CD4-positive, alpha-beta T cell treated with Interleukin-6 at 100 ng/mL for 8 hours (primary cell): ENCODE data around the gene HBE1.

ENCODE experiments used
- DNase-seq: peaks from one replicate; pipeline ENCODE4 v3.0.0-alpha.2; 2020; ENCODE audit warnings: mixed read lengths, low spot score

Gene HBE1

DNA sequence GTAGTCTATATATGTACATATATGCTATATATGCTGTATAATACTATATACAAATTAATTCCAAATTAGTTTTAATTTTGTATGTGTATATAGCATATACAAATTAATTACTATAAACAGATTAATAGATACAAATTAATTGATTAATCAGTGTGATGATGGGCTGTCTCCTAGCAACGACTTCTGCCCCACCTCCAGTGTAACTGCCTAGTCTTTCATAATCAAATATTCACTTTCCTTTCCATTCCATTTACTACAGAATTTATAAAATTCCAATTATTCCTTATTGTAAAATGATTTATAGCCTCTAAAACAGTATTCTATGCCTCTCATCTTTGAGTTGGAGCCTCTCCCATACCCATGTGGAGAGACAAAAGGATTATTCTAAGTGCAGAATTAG, 36.4 kb downstream of the HBE1 start:
- no peak for DNase-seq

GRCh38 chr11:5232821-5233220, 36.9 kb downstream of the HBE1 start:
- no peak for DNase-seq

GRCh38 chr11:5232176-5232575, 37.6 kb downstream of the HBE1 start:
- no peak for DNase-seq

DNA sequence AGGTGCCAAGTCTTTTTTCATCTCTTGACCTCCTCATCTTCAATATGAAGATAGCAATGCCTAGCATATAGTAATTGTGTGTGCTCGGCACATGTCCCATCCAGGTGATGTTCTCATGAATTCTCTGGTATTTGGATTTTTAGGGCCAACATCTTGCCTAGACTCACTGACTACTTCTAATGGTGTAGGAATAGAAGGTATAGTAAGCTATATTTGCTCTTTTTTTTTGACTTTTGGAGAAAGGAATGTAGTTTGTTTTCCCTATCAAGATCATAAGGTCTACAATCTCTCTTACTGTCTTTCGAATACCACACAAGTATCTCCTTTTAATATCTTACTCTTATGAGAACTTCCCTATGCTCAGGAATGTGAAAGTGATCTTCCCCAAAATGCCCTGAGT, 38.6 kb downstream of the HBE1 start:
- DNase-seq = no peak

GRCh38 chr11:5230266-5230665, 39.5 kb downstream of the HBE1 start:
- no peak for DNase-seq

DNA sequence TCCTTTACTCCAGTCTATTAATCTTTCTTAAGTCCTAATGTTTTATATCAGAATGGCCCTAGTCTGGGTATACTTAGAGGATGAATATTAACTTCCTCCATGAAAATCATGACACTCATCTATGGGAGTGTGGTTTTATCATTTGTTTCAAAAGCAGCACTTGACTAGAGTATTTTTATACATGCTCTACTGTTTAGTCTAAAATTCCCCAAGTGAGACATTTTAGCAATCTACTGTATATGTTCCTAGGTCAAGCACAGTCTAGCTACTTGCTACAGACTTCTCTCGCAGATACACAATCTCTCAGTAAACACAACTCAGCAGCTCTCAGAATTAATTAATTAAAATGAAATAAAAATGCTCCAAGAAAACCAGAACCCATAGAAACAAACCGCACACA, 39.9 kb downstream of the HBE1 start:
- no peak for DNase-seq

- DNase-seq = no peak
Measured at GRCh38 chr11:5229356-5229755, 40.4 kb downstream of the HBE1 start.

DNA sequence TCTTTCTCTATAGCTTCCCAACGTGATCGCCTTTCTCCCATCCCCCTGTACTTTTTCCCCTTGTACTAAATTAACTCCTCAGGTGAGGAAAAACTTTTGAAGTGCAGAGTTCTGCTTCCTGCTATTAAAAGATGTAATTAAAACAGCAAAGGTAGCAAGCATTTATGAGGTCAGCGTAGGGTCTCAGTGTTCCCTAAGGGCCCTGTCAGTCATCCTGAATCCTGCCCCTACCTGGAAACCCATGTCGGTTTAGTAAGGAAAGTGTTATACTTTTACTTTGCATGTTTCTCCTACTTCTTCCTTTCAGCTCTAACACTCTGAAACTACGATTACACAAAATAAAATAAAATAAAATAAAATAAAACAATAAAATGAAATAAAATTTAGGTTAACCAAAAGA, 41.6 kb downstream of the HBE1 start:
- no peak for DNase-seq

GRCh38 chr11:5227681-5228080, 42.1 kb downstream of the HBE1 start:
- DNase-seq = no peak

DNA sequence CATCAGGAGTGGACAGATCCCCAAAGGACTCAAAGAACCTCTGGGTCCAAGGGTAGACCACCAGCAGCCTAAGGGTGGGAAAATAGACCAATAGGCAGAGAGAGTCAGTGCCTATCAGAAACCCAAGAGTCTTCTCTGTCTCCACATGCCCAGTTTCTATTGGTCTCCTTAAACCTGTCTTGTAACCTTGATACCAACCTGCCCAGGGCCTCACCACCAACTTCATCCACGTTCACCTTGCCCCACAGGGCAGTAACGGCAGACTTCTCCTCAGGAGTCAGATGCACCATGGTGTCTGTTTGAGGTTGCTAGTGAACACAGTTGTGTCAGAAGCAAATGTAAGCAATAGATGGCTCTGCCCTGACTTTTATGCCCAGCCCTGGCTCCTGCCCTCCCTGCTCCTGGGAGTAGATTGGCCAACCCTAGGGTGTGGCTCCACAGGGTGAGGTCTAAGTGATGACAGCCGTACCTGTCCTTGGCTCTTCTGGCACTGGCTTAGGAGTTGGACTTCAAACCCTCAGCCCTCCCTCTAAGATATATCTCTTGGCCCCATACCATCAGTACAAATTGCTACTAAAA, 42.9 kb downstream of the HBE1 start, which contains the start of gene HBB:
TSS of gene HBB (minus strand) at position 340 of the 579 bp plus-strand sequence. CDS start at position 290, 50 bp downstream.
- DNase-seq = no peak

DNA sequence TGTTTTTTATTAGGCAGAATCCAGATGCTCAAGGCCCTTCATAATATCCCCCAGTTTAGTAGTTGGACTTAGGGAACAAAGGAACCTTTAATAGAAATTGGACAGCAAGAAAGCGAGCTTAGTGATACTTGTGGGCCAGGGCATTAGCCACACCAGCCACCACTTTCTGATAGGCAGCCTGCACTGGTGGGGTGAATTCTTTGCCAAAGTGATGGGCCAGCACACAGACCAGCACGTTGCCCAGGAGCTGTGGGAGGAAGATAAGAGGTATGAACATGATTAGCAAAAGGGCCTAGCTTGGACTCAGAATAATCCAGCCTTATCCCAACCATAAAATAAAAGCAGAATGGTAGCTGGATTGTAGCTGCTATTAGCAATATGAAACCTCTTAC, 44.3 kb downstream of the HBE1 start:
- DNase-seq = no peak

GRCh38 chr11:5224538-5225479, 44.9 kb downstream of the HBE1 start:
- DNase-seq = no peak

- DNase-seq = no peak
Measured at GRCh38 chr11:5223686-5224085, 46.1 kb downstream of the HBE1 start.

GRCh38 chr11:5223146-5223545, 46.6 kb downstream of the HBE1 start:
- no peak for DNase-seq
